LNCAP (cell line): ENCODE measurements around the gene YY2.

Experiments
- CTCF ChIP-seq: fragments of 450-650 bp; IDR thresholded peaks from 2 replicates; pipeline ENCODE4 v1.5.1; 2017; ENCODE audit warnings: mild to moderate bottlenecking

Gene YY2

GRCh38 chrX:21855937-21856415 lies at the start of gene YY2:
YY2 (plus strand) TSS chrX:21855987; CDS start chrX:21856485, 498 bp downstream.
- no peak for TF ChIP-seq CTCF

- TF ChIP-seq CTCF = no peak
These were observed 49.1 kb upstream of the YY2 start for GRCh38 chrX:21806691-21807090.

DNA sequence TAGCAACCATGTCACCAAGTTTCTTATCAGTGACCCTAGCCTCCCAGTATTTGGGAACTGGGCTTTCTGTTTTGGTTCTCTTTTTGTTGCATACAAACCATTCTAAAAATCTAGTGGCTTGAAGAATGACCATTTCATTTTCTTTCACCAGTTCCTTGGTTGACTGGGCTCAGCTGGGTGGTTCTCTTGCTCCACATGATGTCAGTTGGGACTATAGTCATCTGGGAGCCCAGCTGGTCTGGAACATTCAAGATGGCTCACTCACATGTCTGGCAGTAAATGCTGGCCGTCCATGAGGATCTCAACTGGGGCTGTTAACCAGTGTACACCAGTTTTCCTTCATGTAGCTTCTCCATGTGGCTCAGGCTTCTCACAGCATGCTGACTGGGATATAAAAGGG lies 44.0 kb upstream of the YY2 start:
- no peak for TF ChIP-seq CTCF

DNA sequence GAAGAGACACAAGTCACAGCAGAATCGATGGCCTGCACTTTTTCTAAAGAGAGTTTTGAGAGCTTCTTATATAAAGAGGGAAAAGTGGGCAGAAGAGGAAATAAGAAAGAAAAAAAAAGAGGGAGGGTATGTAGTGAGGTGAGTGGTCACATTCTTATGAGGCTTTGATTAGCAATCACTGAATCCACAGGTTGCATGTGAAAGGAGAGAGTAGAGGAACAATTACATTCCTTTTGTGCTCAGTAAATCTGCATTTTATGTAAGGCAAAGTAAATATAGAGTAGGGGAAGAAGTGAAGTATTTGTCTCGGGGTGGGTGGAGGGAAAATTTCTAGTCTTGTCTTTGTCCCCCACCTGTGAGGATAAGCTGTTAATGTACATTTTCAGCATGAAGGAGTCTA lies 43.2 kb upstream of the YY2 start:
- TF ChIP-seq CTCF = no peak

DNA sequence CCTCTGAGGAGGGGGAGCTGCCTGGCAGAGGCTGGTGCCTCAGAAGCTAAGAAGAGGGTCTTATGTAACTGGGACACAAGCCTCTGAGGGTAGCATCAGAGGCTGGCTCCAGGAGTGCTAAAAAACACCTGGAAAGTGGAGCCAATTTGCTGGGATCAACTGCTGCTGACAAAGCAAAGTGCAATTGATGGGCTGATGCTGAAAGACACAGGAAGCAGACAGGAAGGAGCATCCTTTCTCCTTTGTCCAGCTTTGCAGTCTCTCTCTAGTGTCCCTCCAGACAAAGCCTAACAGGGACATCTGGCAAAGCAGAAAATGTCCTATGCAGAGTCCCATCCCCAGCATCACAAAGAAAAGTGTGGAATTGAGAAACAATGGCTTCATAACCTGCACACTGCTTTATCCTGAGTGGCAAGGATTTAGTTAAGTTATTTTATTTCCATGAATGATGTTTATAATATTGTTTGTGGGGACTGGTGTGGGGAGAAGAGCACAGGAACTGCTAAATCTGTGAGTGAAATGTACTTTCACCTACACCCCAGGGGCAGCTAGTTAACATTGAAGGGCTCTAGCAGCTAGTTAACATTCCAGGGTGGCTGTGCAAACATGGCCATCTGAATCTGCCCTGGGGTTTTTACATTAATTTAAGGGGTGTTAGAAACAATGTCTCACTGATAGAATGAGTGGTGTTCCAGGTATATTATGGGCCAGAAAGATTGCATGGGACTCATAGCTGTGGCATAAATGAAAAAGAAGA lies 42.0 kb upstream of the YY2 start:
- TF ChIP-seq CTCF = no peak

DNA sequence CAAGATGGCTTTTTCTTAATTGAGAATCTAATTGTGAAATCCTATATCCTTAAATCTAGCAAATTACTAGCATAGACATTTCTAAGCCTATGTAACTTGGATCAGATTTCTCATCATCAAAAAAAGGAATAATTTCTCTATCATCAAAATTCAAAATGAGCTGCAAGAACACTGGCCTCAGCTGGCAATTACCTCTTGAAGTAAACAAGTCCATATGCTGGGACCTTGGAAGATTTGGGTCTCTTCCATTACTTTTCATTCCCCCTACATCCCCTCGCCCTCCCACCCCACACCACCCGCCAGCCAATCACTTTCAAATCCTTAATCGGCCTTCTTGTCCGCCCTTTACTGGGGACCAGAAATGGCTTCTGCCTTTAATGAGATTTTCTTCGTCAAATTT lies 39.7 kb upstream of the YY2 start:
- no peak for TF ChIP-seq CTCF

GRCh38 chrX:21821875-21822274 lies 33.9 kb upstream of the YY2 start:
- no peak for TF ChIP-seq CTCF
